Fibroblast of mammary gland (primary cell): Measurements from ENCODE around the gene PRODH2.

Source experiments
- DNase-seq: peaks from one replicate; pipeline ENCODE4 v3.0.0-alpha.2; 2010; ENCODE audit warnings: low read depth
- H3K4me3 ChIP-seq: 2 replicates; pipeline ENCODE4 v1.5.1; 2011; ENCODE audit warnings: low read depth, mild to moderate bottlenecking, low read length, moderate library complexity; ENCODE audit not compliant: control insufficient read depth
- CTCF ChIP-seq: conservative IDR thresholded peaks from 2 replicates; pipeline ENCODE4 v1.5.1; 2011; ENCODE audit warnings: low read depth, low read length, inconsistent platforms; ENCODE audit not compliant: control insufficient read depth, insufficient read depth

PRODH2 gene

DNA sequence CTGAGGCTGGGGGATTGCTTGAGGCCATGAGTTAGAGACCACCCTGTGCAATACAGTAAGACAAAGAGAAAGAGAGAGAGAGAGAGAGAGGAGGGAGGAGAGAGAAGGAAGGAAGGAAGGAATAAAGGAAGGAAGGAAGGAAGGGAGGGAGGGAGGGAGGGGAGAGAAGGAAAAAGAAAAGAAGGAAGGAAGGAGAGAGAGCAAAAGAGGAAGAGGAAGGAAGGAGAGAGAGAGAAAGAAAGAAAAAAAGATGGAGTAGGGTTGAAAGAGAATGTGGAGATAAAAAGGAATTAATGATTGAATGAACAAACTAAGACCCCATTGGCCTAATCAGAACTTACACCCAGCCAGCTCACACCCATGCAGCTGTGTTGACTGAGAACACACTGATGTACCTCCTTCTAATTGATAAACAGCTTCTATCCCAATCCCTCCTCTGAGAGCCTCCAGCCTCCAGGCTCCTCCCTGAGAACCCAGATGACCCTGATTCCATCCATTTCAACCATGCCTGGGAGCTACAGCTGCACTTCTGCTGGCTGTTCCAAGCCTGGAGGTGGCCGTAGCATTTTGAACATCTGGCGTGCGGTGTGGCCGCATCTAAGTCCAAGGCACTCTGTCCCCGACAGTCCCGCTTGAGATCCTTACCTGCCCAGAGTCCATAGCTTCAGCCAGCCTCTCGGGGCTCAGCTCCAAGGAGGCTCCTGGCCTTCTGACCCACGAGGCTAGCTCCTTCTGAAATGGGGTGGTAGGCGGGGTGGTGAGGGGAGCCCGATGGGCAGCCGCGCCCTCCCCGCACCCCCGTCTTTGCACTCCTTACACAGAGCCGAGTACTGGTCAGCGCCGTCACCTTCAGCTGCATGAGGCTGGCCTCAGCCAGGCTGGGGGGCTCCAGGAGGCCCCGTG, 1.1 kb downstream of the PRODH2 start:
- H3K4me3 ChIP-seq = no peak overlapping the region
- no peak for TF ChIP-seq CTCF
- DNase-seq = no peak

- no peak for DNase-seq
- TF ChIP-seq CTCF = no peak
- H3K4me3 ChIP-seq = no peak overlapping the region
Observed at GRCh38 chr19:35807633-35808032, 5.0 kb downstream of the PRODH2 start.

GRCh38 chr19:35806597-35806996, 6.0 kb downstream of the PRODH2 start:
- no peak for DNase-seq
- TF ChIP-seq CTCF = no peak
- no peak overlapping the region for H3K4me3 ChIP-seq

GRCh38 chr19:35805526-35806102, 7.0 kb downstream of the PRODH2 start:
- DNase-seq = no peak
- no peak overlapping the region for H3K4me3 ChIP-seq
- no peak for TF ChIP-seq CTCF

GRCh38 chr19:35801828-35802227, 10.8 kb downstream of the PRODH2 start:
- no peak overlapping the region for H3K4me3 ChIP-seq
- no peak for DNase-seq
- TF ChIP-seq CTCF = no peak

- no peak for DNase-seq
- H3K4me3 ChIP-seq = no peak overlapping the region
- TF ChIP-seq CTCF = no peak
Observed at GRCh38 chr19:35797663-35798062, 15.0 kb downstream of the PRODH2 start.
